ENCODE data around the gene LRRC59. TPM values are rescaled to one million over a fixed set of nuclear protein-coding genes. Genes with fewer than 3 reads are reported as not detected.

Gene LRRC59
- total RNA-seq, 1 experiment from 2014 or later, result 221 TPM

GRCh38 chr17:50345432-50346312 lies 51.7 kb downstream of the LRRC59 start, which contains the start of gene XYLT2:
TSS of gene XYLT2 (plus strand) at chr17:50346126. CDS start at chr17:50346141, 15 bp downstream.
- intact Hi-C loops (cut with micrococcal nuclease), result no loop called here
- Histone ChIP-seq H3K9me3 (ENCODE audit: control insufficient read depth in 1 of 2, insufficient read depth in 1 of 2, low read depth in 1 of 2, low read length in 2 of 2) (no peaks in the 10 kb centered on the region), H3K4me1 (ENCODE audit: control insufficient read depth in 1 of 2, insufficient read depth in 2 of 2, low read length in 2 of 2) (peaks cover 12 to 34% of the 10 kb centered on the region in 2 experiments), H3K4me3 (replicated peaks in 1 of 2; ENCODE audit: low read depth in 1 of 2, low read length in 2 of 2) (peak within 1 kb of the TSS; percentile 89 to 90), H3K9me2 (ENCODE audit: insufficient read depth) (no peaks in the 10 kb centered on the region), H3K27ac (ENCODE audit: low read depth, low read length) (peak within 1 kb of the TSS; percentile 84; the same call in 1 of the 2 replicates), H4K20me1 (ENCODE audit: insufficient read depth) (no peaks in the 10 kb centered on the region), H2AFZ (ENCODE audit: low read depth, low read length, poor library complexity, severe bottlenecking) (peak within 1 kb of the TSS; percentile 27), H3K27me3 (ENCODE audit: insufficient read depth, low read length) (no peaks in the 10 kb centered on the region), H3K36me3 (ENCODE audit: control insufficient read depth in 1 of 2, insufficient read depth in 2 of 2, low read length in 2 of 2) (no peaks in the 10 kb centered on the region), H3K4me2 (ENCODE audit: low read length) (peak within 1 kb of the TSS; percentile 100), H3K79me2 (ENCODE audit: insufficient read depth, low read length) (peaks cover 40% of the 10 kb centered on the region), H3K9ac (ENCODE audit: low read length) (peak within 1 kb of the TSS; percentile 96)
- TSS peak; percentile 78 for BruUV-seq (replicated peaks)
- ChIA-PET RAD21 (ENCODE audit: low non-redundant PET in 1 of 2, low total read pairs in 2 of 2, uncharacterized antibody in 2 of 2, unreplicated experiment in 2 of 2) (no interaction called here), CTCF (interaction anchor here (0.6 to 2.2 kb wide), 3 partner anchors 16 to 145 kb away, joined by 3 to 7 read pairs (median 6); partner anchors contain the start of gene LRRC59), POLR2A (interaction anchor here (1.0 to 1.2 kb wide), 2 partner anchors 16 to 23 kb away, joined by 3 to 5 read pairs; no protein-coding TSS in a partner anchor)
- peak; percentile 77 for TF ChIP-seq POLR2A (IDR thresholded peaks at IDR 0.05; ENCODE audit: borderline replicate concordance, extremely low read depth, insufficient read depth, insufficient read length)
- TF ChIP-seq ZFX (IDR thresholded peaks at IDR 0.05), result no peak
- no peak for TF ChIP-seq TCF7L2 (IDR thresholded peaks at IDR 0.05; ENCODE audit: borderline replicate concordance, extremely low read depth, insufficient read depth, insufficient read length)
- TF ChIP-seq CBX3 (IDR thresholded peaks at IDR 0.05; ENCODE audit: low read depth), result no peak
- no peak for TF ChIP-seq CEBPB (IDR thresholded peaks at IDR 0.05; ENCODE audit: low read depth)
- no peak for TF ChIP-seq EZH2 (IDR thresholded peaks at IDR 0.05)
- TF ChIP-seq, protein P1, sequence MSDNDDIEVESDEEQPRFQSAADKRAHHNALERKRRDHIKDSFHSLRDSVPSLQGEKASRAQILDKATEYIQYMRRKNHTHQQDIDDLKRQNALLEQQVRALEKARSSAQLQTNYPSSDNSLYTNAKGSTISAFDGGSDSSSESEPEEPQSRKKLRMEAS (IDR thresholded peaks at IDR 0.05), result peak; percentile 90
- TF ChIP-seq FOSL1 (IDR thresholded peaks at IDR 0.05; ENCODE audit: low read depth), result no peak
- peak; percentile 82 for TF ChIP-seq YY1 (IDR thresholded peaks at IDR 0.05; ENCODE audit: extremely low read depth, insufficient replicate concordance, low read depth, low read length)
- no peak for TF ChIP-seq RAD21 (IDR thresholded peaks at IDR 0.05; ENCODE audit: low read depth)
- TF ChIP-seq ZNF274 (IDR thresholded peaks at IDR 0.05; ENCODE audit: low read depth, low read length), result no peak
- TF ChIP-seq, protein P2, sequence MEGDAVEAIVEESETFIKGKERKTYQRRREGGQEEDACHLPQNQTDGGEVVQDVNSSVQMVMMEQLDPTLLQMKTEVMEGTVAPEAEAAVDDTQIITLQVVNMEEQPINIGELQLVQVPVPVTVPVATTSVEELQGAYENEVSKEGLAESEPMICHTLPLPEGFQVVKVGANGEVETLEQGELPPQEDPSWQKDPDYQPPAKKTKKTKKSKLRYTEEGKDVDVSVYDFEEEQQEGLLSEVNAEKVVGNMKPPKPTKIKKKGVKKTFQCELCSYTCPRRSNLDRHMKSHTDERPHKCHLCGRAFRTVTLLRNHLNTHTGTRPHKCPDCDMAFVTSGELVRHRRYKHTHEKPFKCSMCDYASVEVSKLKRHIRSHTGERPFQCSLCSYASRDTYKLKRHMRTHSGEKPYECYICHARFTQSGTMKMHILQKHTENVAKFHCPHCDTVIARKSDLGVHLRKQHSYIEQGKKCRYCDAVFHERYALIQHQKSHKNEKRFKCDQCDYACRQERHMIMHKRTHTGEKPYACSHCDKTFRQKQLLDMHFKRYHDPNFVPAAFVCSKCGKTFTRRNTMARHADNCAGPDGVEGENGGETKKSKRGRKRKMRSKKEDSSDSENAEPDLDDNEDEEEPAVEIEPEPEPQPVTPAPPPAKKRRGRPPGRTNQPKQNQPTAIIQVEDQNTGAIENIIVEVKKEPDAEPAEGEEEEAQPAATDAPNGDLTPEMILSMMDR (IDR thresholded peaks at IDR 0.05 in 2 of 3, conservative IDR thresholded peaks at IDR 0.05 in 1 of 3; ENCODE audit: borderline replicate concordance in 1 of 3, insufficient read depth in 1 of 3, low read depth in 2 of 3, low read length in 2 of 3), result no peak
- TF ChIP-seq POLR2AphosphoS5 (IDR thresholded peaks at IDR 0.05; ENCODE audit: low read depth, low read length), result peak; percentile 96
- no peak for TF ChIP-seq SIN3A (IDR thresholded peaks at IDR 0.05; ENCODE audit: low read depth)
- ATAC-seq (peak; percentile 92), DNase-seq (ENCODE audit: low read depth, low spot score) (peak; percentile 57)
